Colonic mucosa (tissue), 4 donors: Measurements from ENCODE around the gene WDFY4. TPM values are rescaled to one million over a fixed set of nuclear protein-coding genes. Genes with fewer than 3 reads are reported as not detected.

Experiments
- DNase-seq: peaks from one replicate; pipeline ENCODE4 v3.0.0-alpha.2; 2020
- H3K27ac ChIP-seq: fragments of 200-600 bp; one replicate; pipeline ENCODE4 v1.8.0; 2021
- H3K27me3 ChIP-seq: fragments of 200-600 bp; one replicate; pipeline ENCODE4 v1.8.0; 2021
- H3K36me3 ChIP-seq: fragments of 200-600 bp; one replicate; pipeline ENCODE4 v1.8.0; 2021
- H3K4me1 ChIP-seq: fragments of 200-600 bp; one replicate; pipeline ENCODE4 v1.8.0; 2021; ENCODE audit warnings: mild to moderate bottlenecking
- H3K4me3 ChIP-seq: fragments of 200-600 bp; one replicate; pipeline ENCODE4 v1.8.0; 2021
- H3K9ac ChIP-seq, 2 donors: one replicate each; pipeline ENCODE4 v1.7.0; 2013; ENCODE audit warnings: control low read depth in 2 of 2, low read depth in 2 of 2, low read length in 2 of 2
- H3K9me3 ChIP-seq: fragments of 200-600 bp; one replicate; pipeline ENCODE4 v1.8.0; 2021
- intact Hi-C: fragments of 100-400 bp; cut with DNase I; formaldehyde crosslinking; loops from one replicate; pipeline ENCODE4 v1.14.1; 2022
- total RNA-seq, 2 donors: library from RNA; stranded (reverse); fragmentation: NEBNext Ultra II Directional in 1 of 2; extraction: Animal tissue kit (Norgen Biotek cat#: 25700) in 1 of 2; gene quantifications; one replicate each; pipeline ENCODE4 v1.2.1, GENCODE V29; 2021
- TF ChIP-seq, protein P1 (sequence below): fragments of 200-600 bp; IDR thresholded peaks from one replicate; pipeline ENCODE4 v1.8.0; 2022; ENCODE audit warnings: antibody characterized with exemption, mild to moderate bottlenecking
- donor health status: healthy.
- donor health status: DM: no; HTN: no; CAD: no.
- donor health status: DM: no; HTN: no; CAD: no.

WDFY4 gene
- total RNA-seq, 2 donors from 2014 or later, result 1.5 to 1.6 TPM

DNA sequence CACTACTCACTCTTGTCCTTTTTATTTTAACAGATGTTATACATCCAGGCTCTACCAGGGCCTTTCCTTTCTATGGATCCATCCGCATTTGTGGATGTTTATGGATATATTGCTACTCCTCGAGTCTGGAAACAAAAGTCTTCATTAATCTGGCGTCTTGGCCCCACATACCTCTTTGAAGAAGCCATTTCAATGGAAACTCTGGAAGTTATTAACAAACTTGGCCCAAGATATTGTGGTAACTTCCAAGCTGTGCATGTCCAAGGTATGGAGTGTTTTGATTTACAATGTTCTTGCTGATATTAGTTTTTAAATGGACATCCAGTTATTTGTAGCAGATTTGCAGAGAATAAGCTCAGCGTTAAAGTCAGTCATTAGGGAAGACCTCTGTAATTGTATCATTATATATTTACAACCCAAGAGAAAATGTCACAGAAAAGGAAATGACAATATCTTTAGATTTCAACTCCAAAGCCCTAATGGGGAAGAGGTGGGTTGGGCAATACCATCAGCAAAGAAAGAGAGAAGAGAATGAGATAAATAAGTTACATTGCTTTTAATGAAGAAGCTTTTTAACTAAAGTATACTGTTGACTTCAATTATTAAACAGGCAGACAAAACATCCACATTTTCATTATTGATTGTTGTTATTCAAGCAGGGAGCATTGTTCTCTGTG is 102.1 kb downstream of the WDFY4 start:
- Histone ChIP-seq H3K9ac (no peak overlapping the region), H3K36me3 (no peaks in the 10 kb centered on the region), H3K9me3 (no peaks in the 10 kb centered on the region), H3K4me3 (no peak overlapping the region), H3K27me3 (no peaks in the 10 kb centered on the region), H3K4me1 (no peaks in the 10 kb centered on the region), H3K27ac (no peak overlapping the region)
- TF ChIP-seq, protein P1, sequence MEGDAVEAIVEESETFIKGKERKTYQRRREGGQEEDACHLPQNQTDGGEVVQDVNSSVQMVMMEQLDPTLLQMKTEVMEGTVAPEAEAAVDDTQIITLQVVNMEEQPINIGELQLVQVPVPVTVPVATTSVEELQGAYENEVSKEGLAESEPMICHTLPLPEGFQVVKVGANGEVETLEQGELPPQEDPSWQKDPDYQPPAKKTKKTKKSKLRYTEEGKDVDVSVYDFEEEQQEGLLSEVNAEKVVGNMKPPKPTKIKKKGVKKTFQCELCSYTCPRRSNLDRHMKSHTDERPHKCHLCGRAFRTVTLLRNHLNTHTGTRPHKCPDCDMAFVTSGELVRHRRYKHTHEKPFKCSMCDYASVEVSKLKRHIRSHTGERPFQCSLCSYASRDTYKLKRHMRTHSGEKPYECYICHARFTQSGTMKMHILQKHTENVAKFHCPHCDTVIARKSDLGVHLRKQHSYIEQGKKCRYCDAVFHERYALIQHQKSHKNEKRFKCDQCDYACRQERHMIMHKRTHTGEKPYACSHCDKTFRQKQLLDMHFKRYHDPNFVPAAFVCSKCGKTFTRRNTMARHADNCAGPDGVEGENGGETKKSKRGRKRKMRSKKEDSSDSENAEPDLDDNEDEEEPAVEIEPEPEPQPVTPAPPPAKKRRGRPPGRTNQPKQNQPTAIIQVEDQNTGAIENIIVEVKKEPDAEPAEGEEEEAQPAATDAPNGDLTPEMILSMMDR, result no peak
- intact Hi-C loops, result no loop called here
- no peak for DNase-seq

DNA sequence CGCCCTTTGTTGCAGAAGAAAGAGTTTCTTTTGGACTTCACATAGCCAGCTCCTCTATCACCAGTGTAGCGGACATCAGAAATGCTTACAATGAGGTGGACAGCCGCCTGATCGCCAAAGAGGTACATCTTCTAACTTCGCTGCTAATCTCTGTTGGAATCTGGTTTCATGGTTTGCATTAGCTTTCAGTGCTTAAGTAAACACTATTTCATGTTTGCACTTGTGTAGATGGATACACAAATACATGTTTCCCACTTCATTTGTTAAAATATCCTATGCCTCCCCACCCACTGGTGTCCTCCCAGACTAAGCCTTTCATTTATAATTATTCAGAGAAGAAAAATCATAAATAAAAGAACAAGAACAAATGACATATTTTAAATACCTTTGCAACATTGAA is 103.9 kb downstream of the WDFY4 start:
- no peak overlapping the region for H3K4me3 ChIP-seq
- H3K9me3 ChIP-seq, result no peaks in the 10 kb centered on the region
- H3K36me3 ChIP-seq, result no peaks in the 10 kb centered on the region
- H3K27me3 ChIP-seq, result no peaks in the 10 kb centered on the region
- no peak for DNase-seq
- TF ChIP-seq, protein P1, result no peak
- no peak overlapping the region for H3K9ac ChIP-seq
- H3K4me1 ChIP-seq, result no peaks in the 10 kb centered on the region
- H3K27ac ChIP-seq, result no peak overlapping the region
- intact Hi-C loops, result no loop called here

DNA sequence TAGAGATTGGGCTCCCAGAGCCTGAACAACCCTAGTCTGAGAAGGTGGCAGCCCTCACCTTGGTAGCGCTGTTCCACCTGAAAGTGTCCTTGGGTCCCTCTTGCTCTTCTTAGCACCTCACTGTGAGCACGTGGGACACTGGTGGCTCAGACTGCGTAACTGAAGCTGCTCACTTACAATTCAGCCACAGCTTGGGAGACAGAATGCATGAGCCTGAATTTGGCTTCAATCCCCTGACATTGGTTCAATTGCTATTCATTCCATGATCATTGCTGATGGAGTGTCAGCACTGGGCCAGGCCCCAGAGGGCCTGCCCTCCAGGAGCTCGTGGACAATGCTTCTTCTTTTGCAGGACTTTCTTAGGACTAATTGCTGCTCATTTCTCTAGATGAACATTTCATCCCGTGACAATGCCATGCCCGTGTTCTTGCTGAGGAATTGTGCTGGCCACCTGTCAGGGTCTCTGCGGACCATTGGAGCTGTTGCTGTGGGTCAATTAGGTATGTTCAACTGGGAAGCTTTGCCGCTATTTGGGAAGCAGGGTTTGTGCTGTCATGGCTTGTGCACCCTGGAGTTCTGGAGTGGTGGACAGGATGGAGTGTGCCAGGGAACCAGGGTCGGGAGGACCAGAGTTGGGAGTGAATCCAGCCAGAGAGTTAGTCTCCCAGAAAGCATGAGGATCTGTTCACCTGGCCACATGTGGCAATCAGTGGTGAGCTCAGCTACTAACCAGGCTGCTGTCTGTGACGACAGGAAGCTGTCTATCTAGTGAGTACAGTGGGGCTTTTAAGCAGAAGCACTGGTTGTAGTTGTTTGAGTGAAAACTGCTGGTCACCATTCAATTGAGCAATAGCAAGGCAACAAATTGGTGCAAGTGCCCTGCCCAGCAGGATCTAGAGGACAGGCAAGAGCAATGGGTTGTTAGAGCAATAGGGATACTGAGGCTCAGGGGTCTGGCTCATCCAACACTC is 105.1 kb downstream of the WDFY4 start:
- intact Hi-C loops, result no loop called here
- Histone ChIP-seq H3K27me3 (no peaks in the 10 kb centered on the region), H3K4me1 (no peaks in the 10 kb centered on the region), H3K9ac (no peak overlapping the region), H3K36me3 (no peaks in the 10 kb centered on the region), H3K9me3 (no peaks in the 10 kb centered on the region), H3K27ac (no peak overlapping the region), H3K4me3 (no peak overlapping the region)
- DNase-seq, result no peak
- TF ChIP-seq, protein P1, result no peak

DNA sequence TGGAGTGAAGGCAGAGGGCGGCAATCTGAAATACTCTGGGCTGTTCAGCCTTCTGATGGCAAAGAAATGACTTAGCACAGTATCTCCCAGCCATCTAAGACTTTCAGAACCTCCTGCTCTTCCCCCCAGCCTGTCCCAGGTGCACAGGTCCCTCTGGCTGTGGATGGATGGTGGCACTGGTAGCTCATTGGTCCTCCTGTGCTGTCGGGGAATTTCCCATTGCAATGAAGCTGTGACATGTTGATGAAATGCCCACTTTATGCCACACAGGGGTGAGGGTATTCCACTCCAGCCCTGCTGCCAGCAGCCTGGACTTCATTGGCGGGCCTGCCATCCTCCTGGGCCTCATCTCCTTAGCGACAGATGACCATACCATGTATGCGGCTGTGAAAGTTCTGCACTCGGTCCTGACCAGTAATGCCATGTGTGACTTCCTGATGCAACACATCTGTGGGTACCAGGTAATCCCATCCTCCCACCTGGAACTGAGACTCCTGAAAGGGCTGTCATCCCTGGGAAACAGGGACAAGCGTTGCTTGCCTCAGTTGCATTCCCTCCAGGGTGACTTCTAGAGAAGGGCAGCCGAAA is 105.9 kb downstream of the WDFY4 start:
- intact Hi-C loops, result no loop called here

More for the DNA sequence above, 105.9 kb downstream of the WDFY4 start:
- Histone ChIP-seq H3K27me3 (no peaks in the 10 kb centered on the region), H3K9ac (no peak overlapping the region), H3K4me3 (no peak overlapping the region), H3K27ac (no peak overlapping the region), H3K4me1 (no peaks in the 10 kb centered on the region), H3K9me3 (no peaks in the 10 kb centered on the region), H3K36me3 (no peaks in the 10 kb centered on the region)
- TF ChIP-seq, protein P1, result no peak
- no peak for DNase-seq
